Activated T-helper 17 cell treated with anti-CD3 and anti-CD28 coated beads, Interleukin-2, amount 50 U/mL, for 72 hours (primary cell): ENCODE data around the gene LOXL4. TPM values are rescaled to one million over a fixed set of nuclear protein-coding genes. Genes with fewer than 3 reads are reported as not detected.

Experiments used
- ATAC-seq: fragments of 150-1000 bp; cut with Tn5 transposase; replicated peaks from 2 replicates; pipeline ENCODE4 v1.10.0; 2021; ENCODE audit warnings: mild to moderate bottlenecking, moderate library complexity
- H3K27ac Mint-ChIP-seq: one replicate; pipeline ENCODE4 v1.8.0; 2022; ENCODE audit warnings: mixed read lengths
- H3K27me3 Mint-ChIP-seq: one replicate; pipeline ENCODE4 v1.8.0; 2022; ENCODE audit warnings: mixed read lengths
- H3K36me3 Mint-ChIP-seq: one replicate; pipeline ENCODE4 v1.8.0; 2022; ENCODE audit warnings: low read depth, mild to moderate bottlenecking, mixed read lengths
- H3K4me1 Mint-ChIP-seq: one replicate; pipeline ENCODE4 v1.8.0; 2022; ENCODE audit warnings: mixed read lengths
- H3K4me3 Mint-ChIP-seq: one replicate; pipeline ENCODE4 v1.8.0; 2022; ENCODE audit warnings: mild to moderate bottlenecking, mixed read lengths
- H3K9me3 Mint-ChIP-seq: one replicate; pipeline ENCODE4 v1.8.0; 2022; ENCODE audit warnings: mixed read lengths
- total RNA-seq, 2 donors: library from RNA; stranded (reverse); gene quantifications; one replicate each; pipeline ENCODE4 v1.2.3, GENCODE V29; 2022

Gene LOXL4
- total RNA-seq, 2 donors from 2014 or later: not detected

- Mint-ChIP-seq H3K27ac (no peak overlapping the region), H3K27me3 (peaks cover 11% of the 10 kb centered on the region), H3K4me1 (no peaks in the 10 kb centered on the region), H3K36me3 (no peaks in the 10 kb centered on the region), H3K9me3 (no peaks in the 10 kb centered on the region), H3K4me3 (no peak overlapping the region)
- ATAC-seq: no peak
These were observed 5.4 kb downstream of the LOXL4 start for GRCh38 chr10:98262571-98262970.

- no peaks in the 10 kb centered on the region for H3K9me3 Mint-ChIP-seq
- H3K4me3 Mint-ChIP-seq: no peak overlapping the region
- no peaks in the 10 kb centered on the region for H3K4me1 Mint-ChIP-seq
- ATAC-seq: no peak
- H3K27me3 Mint-ChIP-seq: peaks cover 6% of the 10 kb centered on the region
- no peaks in the 10 kb centered on the region for H3K36me3 Mint-ChIP-seq
- no peak overlapping the region for H3K27ac Mint-ChIP-seq
These were observed 6.3 kb downstream of the LOXL4 start for GRCh38 chr10:98261436-98262277.

- Mint-ChIP-seq H3K27ac (no peak overlapping the region), H3K9me3 (no peaks in the 10 kb centered on the region), H3K4me3 (no peak overlapping the region), H3K4me1 (no peaks in the 10 kb centered on the region), H3K27me3 (peaks cover 1% of the 10 kb centered on the region), H3K36me3 (no peaks in the 10 kb centered on the region)
- ATAC-seq: no peak
These were observed 7.2 kb downstream of the LOXL4 start for GRCh38 chr10:98260752-98261151.

- no peak for ATAC-seq
- Mint-ChIP-seq H3K36me3 (no peaks in the 10 kb centered on the region), H3K4me1 (no peaks in the 10 kb centered on the region), H3K27me3 (no peaks in the 10 kb centered on the region), H3K27ac (no peak overlapping the region), H3K9me3 (no peaks in the 10 kb centered on the region), H3K4me3 (no peak overlapping the region)
These were observed 7.6 kb downstream of the LOXL4 start for GRCh38 chr10:98260350-98260749.

GRCh38 chr10:98259606-98260315 lies 8.2 kb downstream of the LOXL4 start:
- H3K4me3 Mint-ChIP-seq: no peak overlapping the region
- H3K9me3 Mint-ChIP-seq: no peaks in the 10 kb centered on the region
- ATAC-seq: no peak
- H3K27ac Mint-ChIP-seq: no peak overlapping the region
- H3K4me1 Mint-ChIP-seq: no peaks in the 10 kb centered on the region
- no peaks in the 10 kb centered on the region for H3K36me3 Mint-ChIP-seq
- no peaks in the 10 kb centered on the region for H3K27me3 Mint-ChIP-seq

- H3K36me3 Mint-ChIP-seq: no peaks in the 10 kb centered on the region
- H3K27me3 Mint-ChIP-seq: no peaks in the 10 kb centered on the region
- H3K9me3 Mint-ChIP-seq: no peaks in the 10 kb centered on the region
- no peak for ATAC-seq
- H3K4me1 Mint-ChIP-seq: no peaks in the 10 kb centered on the region
- H3K27ac Mint-ChIP-seq: no peak overlapping the region
- no peak overlapping the region for H3K4me3 Mint-ChIP-seq
These were observed 9.1 kb downstream of the LOXL4 start for GRCh38 chr10:98258683-98259454.

GRCh38 chr10:98257961-98258360 lies 10.0 kb downstream of the LOXL4 start:
- no peak for ATAC-seq
- H3K27me3 Mint-ChIP-seq: no peaks in the 10 kb centered on the region
- H3K4me1 Mint-ChIP-seq: no peaks in the 10 kb centered on the region
- no peak overlapping the region for H3K27ac Mint-ChIP-seq
- no peak overlapping the region for H3K4me3 Mint-ChIP-seq
- no peaks in the 10 kb centered on the region for H3K36me3 Mint-ChIP-seq
- H3K9me3 Mint-ChIP-seq: no peaks in the 10 kb centered on the region

GRCh38 chr10:98257198-98257597 lies 10.8 kb downstream of the LOXL4 start:
- Mint-ChIP-seq H3K27me3 (no peaks in the 10 kb centered on the region), H3K36me3 (peaks cover under 1% of the 10 kb centered on the region), H3K4me1 (no peaks in the 10 kb centered on the region), H3K9me3 (no peaks in the 10 kb centered on the region), H3K27ac (no peak overlapping the region), H3K4me3 (no peak overlapping the region)
- ATAC-seq: no peak

GRCh38 chr10:98256692-98257091 lies 11.3 kb downstream of the LOXL4 start:
- H3K27me3 Mint-ChIP-seq: no peaks in the 10 kb centered on the region
- peaks cover 6% of the 10 kb centered on the region for H3K36me3 Mint-ChIP-seq
- H3K27ac Mint-ChIP-seq: no peak overlapping the region
- no peak overlapping the region for H3K4me3 Mint-ChIP-seq
- no peak for ATAC-seq
- H3K4me1 Mint-ChIP-seq: no peaks in the 10 kb centered on the region
- H3K9me3 Mint-ChIP-seq: no peaks in the 10 kb centered on the region

GRCh38 chr10:98255146-98255877 lies 12.7 kb downstream of the LOXL4 start:
- Mint-ChIP-seq H3K4me1 (no peaks in the 10 kb centered on the region), H3K36me3 (peaks cover 13% of the 10 kb centered on the region), H3K27me3 (no peaks in the 10 kb centered on the region), H3K27ac (no peak overlapping the region), H3K4me3 (no peak overlapping the region), H3K9me3 (no peaks in the 10 kb centered on the region)
- peak; percentile 13 for ATAC-seq

- H3K27me3 Mint-ChIP-seq: no peaks in the 10 kb centered on the region
- no peaks in the 10 kb centered on the region for H3K4me1 Mint-ChIP-seq
- peaks cover 22% of the 10 kb centered on the region for H3K36me3 Mint-ChIP-seq
- peak overlapping the region; percentile 58 for H3K27ac Mint-ChIP-seq
- no peak overlapping the region for H3K4me3 Mint-ChIP-seq
- no peak for ATAC-seq
- H3K9me3 Mint-ChIP-seq: no peaks in the 10 kb centered on the region
These were observed 13.6 kb downstream of the LOXL4 start for GRCh38 chr10:98254234-98254974.

- no peaks in the 10 kb centered on the region for H3K9me3 Mint-ChIP-seq
- no peak overlapping the region for H3K4me3 Mint-ChIP-seq
- H3K27me3 Mint-ChIP-seq: no peaks in the 10 kb centered on the region
- no peaks in the 10 kb centered on the region for H3K4me1 Mint-ChIP-seq
- ATAC-seq: no peak
- H3K27ac Mint-ChIP-seq: no peak overlapping the region
- H3K36me3 Mint-ChIP-seq: peaks cover 30% of the 10 kb centered on the region
These were observed 14.5 kb downstream of the LOXL4 start for GRCh38 chr10:98253499-98253898.

- no peaks in the 10 kb centered on the region for H3K27me3 Mint-ChIP-seq
- no peak overlapping the region for H3K27ac Mint-ChIP-seq
- no peak for ATAC-seq
These were observed 15.5 kb downstream of the LOXL4 start for GRCh38 chr10:98252464-98252863.

More at GRCh38 chr10:98252464-98252863, 15.5 kb downstream of the LOXL4 start:
- H3K4me3 Mint-ChIP-seq: no peak overlapping the region
- no peaks in the 10 kb centered on the region for H3K4me1 Mint-ChIP-seq
- no peaks in the 10 kb centered on the region for H3K9me3 Mint-ChIP-seq
- H3K36me3 Mint-ChIP-seq: peaks cover 37% of the 10 kb centered on the region
